ENCODE data around the gene JAKMIP1. TPM values are rescaled to one million over a fixed set of nuclear protein-coding genes. Genes with fewer than 3 reads are reported as not detected.

Gene JAKMIP1
- total and polyA plus RNA-seq, 2 donors (not counting 1 experiment from before 2014, with no cell fraction given), result 0.49 to 1.0 TPM

DNA sequence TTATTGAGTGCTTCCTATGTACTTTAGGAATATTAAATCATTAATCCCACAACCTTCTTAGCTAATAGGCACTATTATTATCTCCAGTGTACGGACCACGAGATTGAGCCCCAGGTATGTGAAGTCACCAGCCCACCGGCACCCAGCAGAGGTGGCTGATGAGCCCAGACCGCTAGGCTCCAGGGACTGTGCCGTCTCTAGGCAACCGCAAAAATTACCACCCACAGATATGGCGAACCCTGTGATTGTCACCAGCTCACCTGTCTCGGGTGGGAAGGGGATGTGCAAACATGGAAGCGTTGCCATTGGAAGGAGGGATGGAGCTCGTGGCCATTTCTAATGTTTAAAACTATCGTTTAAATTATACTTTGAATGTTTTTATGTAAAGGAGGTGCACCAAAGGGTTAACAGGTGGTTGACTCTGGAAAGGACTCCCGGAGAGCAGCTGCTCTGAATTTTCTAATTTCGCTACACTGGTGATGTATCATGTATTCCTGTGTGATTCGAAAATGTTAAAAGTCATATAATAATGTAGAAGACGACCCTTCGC lies 21.0 kb upstream of the JAKMIP1 start:
- Histone ChIP-seq H3K9me3 (ENCODE audit: control extremely low read depth in 1 of 3, control insufficient read depth in 2 of 3, insufficient read depth in 1 of 3, low read length in 2 of 3) (peaks cover 2 to 18% (median 6%) of the 10 kb centered on the region in 3 donors), H3K4me2 (replicated peaks; ENCODE audit: low read depth, low read length, poor library complexity, severe bottlenecking) (no peak overlapping the region), H3K27me3 (replicated peaks in 1 of 4; ENCODE audit: control extremely low read depth in 1 of 4, control insufficient read depth in 3 of 4, insufficient read depth in 4 of 4, low read length in 3 of 4) (peaks cover 0 to 32% (median 17%) of the 10 kb centered on the region in 4 experiments), H3K4me1 (ENCODE audit: control insufficient read depth in 2 of 2, insufficient read depth in 2 of 2, low read length in 2 of 2) (peaks cover 0 to 5% of the 10 kb centered on the region in 2 donors), H3K9ac (ENCODE audit: low read length) (no peak overlapping the region), H3K79me2 (ENCODE audit: control insufficient read depth, insufficient read depth, low read length) (no peaks in the 10 kb centered on the region), H4K20me1 (ENCODE audit: control insufficient read depth, insufficient read depth, low read length, poor library complexity, severe bottlenecking) (no peaks in the 10 kb centered on the region), H3K36me3 (replicated peaks in 1 of 2; ENCODE audit: control extremely low read depth in 1 of 2, control insufficient read depth in 1 of 2, extremely low read depth in 1 of 2, insufficient read depth in 2 of 2, low read length in 1 of 2) (no peaks in the 10 kb centered on the region), H3K4me3 (ENCODE audit: control extremely low read depth in 1 of 5, extremely low read depth in 1 of 5, insufficient read depth in 1 of 5, low read depth in 2 of 5, low read length in 4 of 5) (no peak overlapping the region), H2AFZ (ENCODE audit: insufficient read depth, low read depth, low read length, poor library complexity, severe bottlenecking) (no peak overlapping the region), H3K27ac (ENCODE audit: low read length in 2 of 2) (no peak overlapping the region)
- intact Hi-C loops (cut with micrococcal nuclease), result no loop called here
- ChIA-PET POLR2A (no interaction called here), CTCF (no interaction called here)
- no peak for DNase-seq
- no peak for TF ChIP-seq EZH2 (IDR thresholded peaks at IDR 0.05; ENCODE audit: borderline replicate concordance, insufficient read depth, low read depth, low read length, poor library complexity, severe bottlenecking)
- TF ChIP-seq, protein P1, sequence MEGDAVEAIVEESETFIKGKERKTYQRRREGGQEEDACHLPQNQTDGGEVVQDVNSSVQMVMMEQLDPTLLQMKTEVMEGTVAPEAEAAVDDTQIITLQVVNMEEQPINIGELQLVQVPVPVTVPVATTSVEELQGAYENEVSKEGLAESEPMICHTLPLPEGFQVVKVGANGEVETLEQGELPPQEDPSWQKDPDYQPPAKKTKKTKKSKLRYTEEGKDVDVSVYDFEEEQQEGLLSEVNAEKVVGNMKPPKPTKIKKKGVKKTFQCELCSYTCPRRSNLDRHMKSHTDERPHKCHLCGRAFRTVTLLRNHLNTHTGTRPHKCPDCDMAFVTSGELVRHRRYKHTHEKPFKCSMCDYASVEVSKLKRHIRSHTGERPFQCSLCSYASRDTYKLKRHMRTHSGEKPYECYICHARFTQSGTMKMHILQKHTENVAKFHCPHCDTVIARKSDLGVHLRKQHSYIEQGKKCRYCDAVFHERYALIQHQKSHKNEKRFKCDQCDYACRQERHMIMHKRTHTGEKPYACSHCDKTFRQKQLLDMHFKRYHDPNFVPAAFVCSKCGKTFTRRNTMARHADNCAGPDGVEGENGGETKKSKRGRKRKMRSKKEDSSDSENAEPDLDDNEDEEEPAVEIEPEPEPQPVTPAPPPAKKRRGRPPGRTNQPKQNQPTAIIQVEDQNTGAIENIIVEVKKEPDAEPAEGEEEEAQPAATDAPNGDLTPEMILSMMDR (IDR thresholded peaks at IDR 0.05), result no peak
- Mint-ChIP-seq H3K9me3 (ENCODE audit: insufficient read depth) (peaks cover 2% of the 10 kb centered on the region), H3K4me3 (no peak overlapping the region), H3K4me1 (no peaks in the 10 kb centered on the region), H3K27me3 (peaks cover 58% of the 10 kb centered on the region), H3K27ac (no peak overlapping the region)
- 20% methylated on average over 12 of the region's 16 CpGs for WGBS (ENCODE audit: insufficient coverage)
- no peak for ATAC-seq (ENCODE audit: low read depth)

DNA sequence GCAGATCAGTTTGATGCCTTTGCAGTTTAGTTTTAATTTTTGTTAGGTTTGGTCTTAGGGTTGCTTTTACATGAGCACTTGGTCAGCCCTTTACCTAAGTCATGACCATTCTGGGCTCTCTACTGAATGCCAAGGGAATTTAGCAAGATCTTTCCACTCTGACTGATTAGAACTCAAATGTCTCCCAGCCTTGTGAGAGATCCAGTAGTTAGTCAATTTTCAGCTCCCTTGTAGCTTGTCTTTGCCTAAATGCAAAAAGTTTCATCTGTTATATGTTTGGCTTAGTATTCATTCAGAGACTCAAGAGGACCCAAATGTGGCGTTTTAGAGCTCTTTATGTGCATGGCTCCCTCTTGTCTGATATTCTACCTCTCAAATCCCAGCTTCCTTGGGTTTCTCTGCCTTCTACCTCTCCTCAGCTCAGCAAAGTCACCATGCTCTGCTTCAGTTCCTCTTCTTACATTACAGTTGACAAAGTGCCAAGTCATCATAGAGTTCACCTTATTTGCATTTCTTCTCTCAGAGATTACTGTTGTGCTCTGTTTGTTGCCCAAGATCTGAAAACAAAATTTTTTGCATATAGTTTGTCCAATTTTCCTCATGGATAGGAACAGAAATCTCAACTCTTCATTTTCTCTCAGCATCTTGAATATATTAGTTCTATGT lies 17.5 kb upstream of the JAKMIP1 start:
- no peaks in the 10 kb centered on the region for H3K4me1 Mint-ChIP-seq
- ChIA-PET CTCF (no interaction called here), POLR2A (no interaction called here)
- Histone ChIP-seq H3K79me2 (ENCODE audit: control insufficient read depth, insufficient read depth, low read length) (no peaks in the 10 kb centered on the region), H3K9ac (ENCODE audit: low read length) (no peak overlapping the region), H2AFZ (ENCODE audit: insufficient read depth, low read depth, low read length, poor library complexity, severe bottlenecking) (no peak overlapping the region), H3K27me3 (replicated peaks in 1 of 4; ENCODE audit: control extremely low read depth in 1 of 4, control insufficient read depth in 3 of 4, insufficient read depth in 4 of 4, low read length in 3 of 4) (peaks cover 0 to 27% (median 15%) of the 10 kb centered on the region in 4 experiments), H4K20me1 (ENCODE audit: control insufficient read depth, insufficient read depth, low read length, poor library complexity, severe bottlenecking) (no peaks in the 10 kb centered on the region), H3K9me3 (ENCODE audit: control extremely low read depth in 1 of 3, control insufficient read depth in 2 of 3, insufficient read depth in 1 of 3, low read length in 2 of 3) (peaks cover 3 to 18% (median 13%) of the 10 kb centered on the region in 3 donors), H3K27ac (ENCODE audit: low read length in 2 of 2) (no peak overlapping the region), H3K4me2 (replicated peaks; ENCODE audit: low read depth, low read length, poor library complexity, severe bottlenecking) (no peak overlapping the region), H3K4me1 (ENCODE audit: control insufficient read depth in 2 of 2, insufficient read depth in 2 of 2, low read length in 2 of 2) (peaks cover 0 to 5% of the 10 kb centered on the region in 2 donors), H3K4me3 (ENCODE audit: control extremely low read depth in 1 of 5, extremely low read depth in 1 of 5, insufficient read depth in 1 of 5, low read depth in 2 of 5, low read length in 4 of 5) (no peak overlapping the region), H3K36me3 (replicated peaks in 1 of 2; ENCODE audit: control extremely low read depth in 1 of 2, control insufficient read depth in 1 of 2, extremely low read depth in 1 of 2, insufficient read depth in 2 of 2, low read length in 1 of 2) (no peaks in the 10 kb centered on the region)
- DNase-seq, result no peak
- peaks cover 2% of the 10 kb centered on the region for H3K9me3 Mint-ChIP-seq (ENCODE audit: insufficient read depth)
- ATAC-seq (ENCODE audit: low read depth), result no peak
- no CpG with 5 or more reads among the region's 1 CpG for WGBS (ENCODE audit: insufficient coverage)
- no peak overlapping the region for H3K27ac Mint-ChIP-seq
- no peak overlapping the region for H3K4me3 Mint-ChIP-seq
- TF ChIP-seq, protein P1 (IDR thresholded peaks at IDR 0.05), result no peak
- no peak for TF ChIP-seq EZH2 (IDR thresholded peaks at IDR 0.05; ENCODE audit: borderline replicate concordance, insufficient read depth, low read depth, low read length, poor library complexity, severe bottlenecking)
- H3K27me3 Mint-ChIP-seq, result peaks cover 44% of the 10 kb centered on the region
- intact Hi-C loops (cut with micrococcal nuclease), result no loop called here
